ENCODE results near the gene ABCA13.

DNA sequence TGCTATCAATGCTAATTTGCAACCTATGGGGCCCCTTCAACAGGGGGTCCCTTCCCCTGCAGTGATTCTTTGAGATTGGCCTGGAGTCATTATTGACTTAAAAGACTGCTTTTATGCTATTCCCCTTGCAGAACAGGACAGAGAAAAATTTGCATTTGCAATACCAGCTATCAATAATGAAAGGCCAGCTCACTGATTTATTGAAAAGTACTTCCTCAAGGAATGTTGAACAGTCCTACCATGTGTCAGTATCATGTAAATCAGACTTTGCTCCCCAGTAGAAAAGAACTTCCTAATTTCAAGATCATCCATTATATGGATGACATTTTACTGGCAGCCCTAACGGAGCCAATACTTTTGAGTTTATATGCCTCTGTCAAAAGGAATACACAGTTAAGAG, 29.7 kb upstream of the ABCA13 start:
- TF ChIP-seq, protein P1, sequence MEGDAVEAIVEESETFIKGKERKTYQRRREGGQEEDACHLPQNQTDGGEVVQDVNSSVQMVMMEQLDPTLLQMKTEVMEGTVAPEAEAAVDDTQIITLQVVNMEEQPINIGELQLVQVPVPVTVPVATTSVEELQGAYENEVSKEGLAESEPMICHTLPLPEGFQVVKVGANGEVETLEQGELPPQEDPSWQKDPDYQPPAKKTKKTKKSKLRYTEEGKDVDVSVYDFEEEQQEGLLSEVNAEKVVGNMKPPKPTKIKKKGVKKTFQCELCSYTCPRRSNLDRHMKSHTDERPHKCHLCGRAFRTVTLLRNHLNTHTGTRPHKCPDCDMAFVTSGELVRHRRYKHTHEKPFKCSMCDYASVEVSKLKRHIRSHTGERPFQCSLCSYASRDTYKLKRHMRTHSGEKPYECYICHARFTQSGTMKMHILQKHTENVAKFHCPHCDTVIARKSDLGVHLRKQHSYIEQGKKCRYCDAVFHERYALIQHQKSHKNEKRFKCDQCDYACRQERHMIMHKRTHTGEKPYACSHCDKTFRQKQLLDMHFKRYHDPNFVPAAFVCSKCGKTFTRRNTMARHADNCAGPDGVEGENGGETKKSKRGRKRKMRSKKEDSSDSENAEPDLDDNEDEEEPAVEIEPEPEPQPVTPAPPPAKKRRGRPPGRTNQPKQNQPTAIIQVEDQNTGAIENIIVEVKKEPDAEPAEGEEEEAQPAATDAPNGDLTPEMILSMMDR (optimal IDR thresholded peaks at IDR 0.05 in 1 of 3, IDR thresholded peaks at IDR 0.05 in 1 of 3, conservative IDR thresholded peaks at IDR 0.05 in 1 of 3; ENCODE audit: extremely low read depth in 1 of 3, insufficient read depth in 2 of 3, low read length in 3 of 3): no peak
- no peak for TF ChIP-seq EZH2 (IDR thresholded peaks at IDR 0.05; ENCODE audit: low read length)
